K562 (cell line): ENCODE measurements around the gene DTNA. TPM values are rescaled to one million over a fixed set of nuclear protein-coding genes. Genes with fewer than 3 reads are reported as not detected.

Source experiments
- ATAC-seq: fragments of 200-7000 bp; cut with Tn5 transposase; 3 replicates; pipeline ENCODE4 v1.9.1; 2020; ENCODE audit warnings: moderate library complexity
- BruUV-seq: library from RNA; stranded (reverse); fragments of 400-500 nt; replicated peaks from 2 replicates; lab custom pipeline; 2021; lab: Mats Ljungman, UMichigan
- CTCF ChIA-PET: fragments of 300-600 bp; formaldehyde crosslinking; extraction: SDS; loops from one replicate; lab custom pipeline; 2021; ENCODE audit warnings: low intra/inter-chr PET ratio; lab: Yijun Ruan, JAX
- POLR2A ChIA-PET: fragments of 300-600, 350-650 bp; sonication (Branson Sonifier 250); formaldehyde crosslinking; extraction: SDS; loops from one replicate; lab custom pipeline; 2021; ENCODE audit warnings: antibody characterized with exemption, inconsistent platforms; lab: Yijun Ruan, JAX
- DNase-seq, 4 experiments: peaks; one replicate each; pipeline versions ENCODE4 v3.0.0 to v3.0.0-alpha.2; 2011 to 2018; ENCODE audit warnings: low spot score in 3 of 4, mixed read lengths in 3 of 4; ENCODE audit errors: extremely low read depth in 1 of 4
- FAIRE-seq: peaks from 2 replicates; lab custom pipeline; 2011; peaks lifted over from hg19 to GRCh38; lab: Jason Lieb, UNC
- H2AFZ ChIP-seq: 2 replicates; pipeline ENCODE4 v1.6.0; 2011; ENCODE audit warnings: low read depth, low read length, control low read depth, inconsistent platforms
- H3K27ac ChIP-seq: fragments of 200-600 bp; 3 replicates; pipeline ENCODE4 v1.8.0; 2011; ENCODE audit warnings: low read depth, mild to moderate bottlenecking, control low read depth, inconsistent platforms, low read length, moderate library complexity, mixed read lengths; ENCODE audit errors: extremely low read depth
- H3K27me3 ChIP-seq, 2 experiments: fragments of 300-600 bp in 1 of 2; 2 replicates in 1 of 2; 3 replicates in 1 of 2; pipeline versions ENCODE4 v1.6.0 to v1.8.0; 2011; ENCODE audit warnings: inconsistent platforms in 2 of 2, low read length in 2 of 2, mild to moderate bottlenecking in 1 of 2, mixed read lengths in 1 of 2, moderate library complexity in 1 of 2; ENCODE audit not compliant: control insufficient read depth in 2 of 2, insufficient read depth in 2 of 2
- H3K36me3 ChIP-seq: fragments of 300-600 bp; 3 replicates; pipeline ENCODE4 v1.8.0; 2011; ENCODE audit warnings: mild to moderate bottlenecking, low read length, inconsistent platforms; ENCODE audit not compliant: control insufficient read depth, insufficient read depth
- H3K4me1 ChIP-seq, 2 experiments: fragments of 200-600 bp in 1 of 2; replicated peaks in 1 of 2; 2 replicates in 1 of 2; 3 replicates in 1 of 2; pipeline versions ENCODE4 v1.5.1 to v1.8.0; 2011; ENCODE audit warnings: inconsistent platforms in 2 of 2, low read length in 2 of 2, mild to moderate bottlenecking in 1 of 2, mixed read lengths in 1 of 2, moderate library complexity in 1 of 2; ENCODE audit not compliant: control insufficient read depth in 2 of 2, insufficient read depth in 2 of 2
- H3K4me2 ChIP-seq: 2 replicates; pipeline ENCODE4 v1.6.1; 2011; ENCODE audit warnings: low read length, control low read depth, inconsistent platforms, mixed read lengths; ENCODE audit not compliant: insufficient read depth
- H3K4me3 ChIP-seq: fragments of 200-600 bp; sonication (generic), shearing (Covaris generic); 2 replicates; pipeline ENCODE4 v1.5.1; 2016; ENCODE audit warnings: control low read depth, inconsistent platforms
- H3K79me2 ChIP-seq: fragments of 200-600 bp; 3 replicates; pipeline ENCODE4 v1.8.0; 2011; ENCODE audit warnings: low read length, inconsistent platforms; ENCODE audit not compliant: control insufficient read depth, insufficient read depth
- H3K9ac ChIP-seq, 2 experiments: 2 replicates each; pipeline versions ENCODE4 v1.6.0 to v1.6.1; 2011; ENCODE audit warnings: low read depth in 2 of 2, low read length in 2 of 2, control low read depth in 1 of 2, inconsistent platforms in 1 of 2, mild to moderate bottlenecking in 1 of 2, mixed read lengths in 1 of 2; ENCODE audit not compliant: insufficient read depth in 1 of 2
- H3K9me1 ChIP-seq: one replicate; pipeline ENCODE4 v1.6.0; 2011; ENCODE audit warnings: inconsistent platforms, mild to moderate bottlenecking, low read length, moderate library complexity; ENCODE audit not compliant: control insufficient read depth, insufficient read depth
- H3K9me3 ChIP-seq: replicated peaks from 2 replicates; pipeline ENCODE4 v1.5.1; 2011; ENCODE audit warnings: low read depth, low read length, inconsistent platforms; ENCODE audit not compliant: control insufficient read depth, insufficient read depth
- H4K20me1 ChIP-seq: replicated peaks from 2 replicates; pipeline ENCODE4 v1.6.1; 2011; ENCODE audit warnings: low read length, inconsistent platforms, mixed read lengths; ENCODE audit not compliant: control insufficient read depth, insufficient read depth
- EP400 ChIP-seq: fragments of 450-650 bp; IDR thresholded peaks from 2 replicates; pipeline ENCODE4 v1.6.1; 2017; ENCODE audit warnings: antibody characterized with exemption, mild to moderate bottlenecking, moderate library complexity
- FOXA3 ChIP-seq, 2 experiments: fragments of 450-650 bp in 1 of 2; sonication (generic) in 1 of 2; formaldehyde crosslinking; IDR thresholded peaks in 1 of 2; conservative IDR thresholded peaks in 1 of 2; 2 replicates each; pipeline versions ENCODE4 v1.4.0 to v1.8.0; 2020 to 2022; ENCODE audit warnings: mild to moderate bottlenecking in 2 of 2, missing genetic modification reagents in 1 of 2
- MEIS2 ChIP-seq: fragments of 450-650 bp; IDR thresholded peaks from 2 replicates; pipeline ENCODE4 v1.6.1; 2014; ENCODE audit warnings: mild to moderate bottlenecking; ENCODE audit not compliant: partially characterized antibody
- RAD21 ChIP-seq, 2 experiments: fragments of 250-450 bp in 1 of 2; fragments of 450-650 bp in 1 of 2; sonication (Bioruptor Pico) in 1 of 2; formaldehyde crosslinking in 1 of 2; IDR thresholded peaks in 1 of 2; conservative IDR thresholded peaks in 1 of 2; 2 replicates each; pipeline versions ENCODE4 v1.4.0 to v1.8.0; 2020 to 2022; ENCODE audit warnings: mild to moderate bottlenecking in 2 of 2, moderate library complexity in 1 of 2
- ZNF140 ChIP-seq: fragments of 250-450 bp; sonication (Bioruptor Pico); IDR thresholded peaks from 2 replicates; pipeline ENCODE4 v1.8.0; 2021; ENCODE audit warnings: moderate library complexity, mild to moderate bottlenecking, inconsistent platforms
- WGBS: fragments of 100-300 bp; shearing (Covaris generic); methylation state at CpG from one replicate; pipeline ENCODE4 v1.1.6; 2016; ENCODE audit warnings: low coverage, mixed read lengths; ENCODE audit not compliant: insufficient coverage; ENCODE audit errors: missing lambda C conversion rate; 5-methylcytosine and 5-hydroxymethylcytosine counted together
- in situ Hi-C: fragments of 300-500 bp; cut with MboI; formaldehyde crosslinking; loops from 4 replicates; pipeline ENCODE4 v1.15.0; 2018; ENCODE audit warnings: inconsistent platforms, mixed read lengths
- intact Hi-C: fragments of 100-400 bp; cut with micrococcal nuclease; formaldehyde crosslinking; loops from 2 replicates; pipeline ENCODE4 v1.14.2; 2022
- polyA plus RNA-seq, 8 experiments: library from polyadenylated mRNA; depleted of rRNA in 4 of 8; stranded (reverse) in 5 of 8; unstranded in 3 of 8; fragments of >200 nt; fragmentation: Nextera tagmentation in 2 of 8; fragmentation: Illumina TruSeq in 1 of 8; extraction: Ambion mirVana in 2 of 8; extraction: Trizol in 1 of 8; gene quantifications; 2 replicates each; pipeline versions ENCODE4 v1.2.1 to v1.2.3, GENCODE V29; 2011 to 2014; ENCODE audit warnings: inconsistent platforms in 1 of 8, missing spikeins in 1 of 8
- total RNA-seq, 7 experiments: library from RNA; depleted of rRNA in 6 of 7; stranded (reverse); fragments of >200 nt in 6 of 7; fragmentation: Illumina TruSeq in 2 of 7; extraction: Trizol in 2 of 7; gene quantifications; 2 replicates each; pipeline versions ENCODE4 v1.2.1 to v1.2.3, GENCODE V29; 2011 to 2021; ENCODE audit warnings: low replicate concordance in 1 of 7
- TF ChIP-seq, protein P1 (sequence below), 2 experiments: IDR thresholded peaks in 1 of 2; conservative IDR thresholded peaks in 1 of 2; 2 replicates each; pipeline ENCODE4 v1.6.1; 2016; ENCODE audit warnings: low read depth in 2 of 2, mild to moderate bottlenecking in 1 of 2, missing compliant biosample characterization in 1 of 2, missing genetic modification characterization in 1 of 2, moderate library complexity in 1 of 2
- TF ChIP-seq, protein P2 (sequence below): fragments of 450-650 bp; IDR thresholded peaks from 2 replicates; pipeline ENCODE4 v1.6.1; 2016

DTNA gene
- total and polyA plus RNA-seq, 9 of the 15 experiments (the other 6 are each of a cell fraction or from before 2014, with no cell fraction given): 0.07 to 2.4 (median 0.22) TPM; not detected in 2

DNA sequence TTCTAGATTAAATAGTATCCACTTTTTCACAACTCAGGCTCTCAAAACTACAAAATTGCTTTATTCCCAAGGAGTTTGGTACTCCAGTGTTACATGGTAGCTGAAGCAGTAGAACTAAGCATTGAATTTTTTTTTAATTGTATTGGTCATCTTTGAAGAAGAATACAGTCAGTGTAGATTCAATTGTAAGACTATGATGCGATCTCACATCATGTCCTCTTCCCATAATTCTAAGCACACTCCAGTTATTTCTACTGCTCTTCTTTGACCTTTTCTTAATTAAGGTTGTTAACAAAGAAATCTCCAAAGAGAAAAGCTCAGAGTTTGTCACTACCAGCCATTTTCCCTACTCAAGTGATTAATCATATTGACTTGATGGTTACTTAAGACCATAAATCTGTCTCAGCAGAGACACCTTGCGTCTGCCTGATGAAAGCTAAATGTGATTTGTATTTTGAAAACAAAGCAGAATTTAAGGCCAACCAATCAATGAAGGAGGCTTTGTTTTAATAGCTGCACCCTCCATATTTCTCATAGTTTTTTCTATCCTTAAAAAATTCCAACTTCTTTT is 130.2 kb downstream of the DTNA start:
- FAIRE-seq (no peak), ATAC-seq (no peak), DNase-seq (no peak)
- CTCF ChIA-PET: no interaction called here
- H3K79me2 ChIP-seq: no peaks in the 10 kb centered on the region
- H4K20me1 ChIP-seq: no peaks in the 10 kb centered on the region
- H3K4me1 ChIP-seq: no peaks in the 10 kb centered on the region
- H3K27me3 ChIP-seq: no peaks in the 10 kb centered on the region
- H3K9me3 ChIP-seq: no peaks in the 10 kb centered on the region
- no peaks in the 10 kb centered on the region for H3K9me1 ChIP-seq
- in situ Hi-C loops (no loop called here), intact Hi-C loops (no loop called here)
- TF ChIP-seq, protein P1, sequence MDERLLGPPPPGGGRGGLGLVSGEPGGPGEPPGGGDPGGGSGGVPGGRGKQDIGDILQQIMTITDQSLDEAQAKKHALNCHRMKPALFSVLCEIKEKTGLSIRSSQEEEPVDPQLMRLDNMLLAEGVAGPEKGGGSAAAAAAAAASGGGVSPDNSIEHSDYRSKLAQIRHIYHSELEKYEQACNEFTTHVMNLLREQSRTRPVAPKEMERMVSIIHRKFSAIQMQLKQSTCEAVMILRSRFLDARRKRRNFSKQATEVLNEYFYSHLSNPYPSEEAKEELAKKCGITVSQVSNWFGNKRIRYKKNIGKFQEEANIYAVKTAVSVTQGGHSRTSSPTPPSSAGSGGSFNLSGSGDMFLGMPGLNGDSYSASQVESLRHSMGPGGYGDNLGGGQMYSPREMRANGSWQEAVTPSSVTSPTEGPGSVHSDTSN (CRISPR knock-in tag; IDR thresholded peaks at IDR 0.05; ENCODE audit: low read depth): no peak
- TF ChIP-seq, protein P1 (tag; conservative IDR thresholded peaks at IDR 0.05; ENCODE audit: low read depth): peak; percentile 94
- TF ChIP-seq FOXA3 (CRISPR knock-in tag; conservative IDR thresholded peaks at IDR 0.05 in 1 of 2, IDR thresholded peaks at IDR 0.05 in 1 of 2) (no peak), MEIS2 (peak; percentile 88), ZNF140 (CRISPR knock-in tag) (no peak), RAD21 (CRISPR knock-in tag; conservative IDR thresholded peaks at IDR 0.05 in 1 of 2, IDR thresholded peaks at IDR 0.05 in 1 of 2) (peak in 1 of 2 experiments; percentile 22; a peak in 1 of 4 replicates), EP400 (no peak)
- TF ChIP-seq, protein P2, sequence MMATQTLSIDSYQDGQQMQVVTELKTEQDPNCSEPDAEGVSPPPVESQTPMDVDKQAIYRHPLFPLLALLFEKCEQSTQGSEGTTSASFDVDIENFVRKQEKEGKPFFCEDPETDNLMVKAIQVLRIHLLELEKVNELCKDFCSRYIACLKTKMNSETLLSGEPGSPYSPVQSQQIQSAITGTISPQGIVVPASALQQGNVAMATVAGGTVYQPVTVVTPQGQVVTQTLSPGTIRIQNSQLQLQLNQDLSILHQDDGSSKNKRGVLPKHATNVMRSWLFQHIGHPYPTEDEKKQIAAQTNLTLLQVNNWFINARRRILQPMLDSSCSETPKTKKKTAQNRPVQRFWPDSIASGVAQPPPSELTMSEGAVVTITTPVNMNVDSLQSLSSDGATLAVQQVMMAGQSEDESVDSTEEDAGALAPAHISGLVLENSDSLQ: peak; percentile 41
- no peak overlapping the region for H3K4me3 ChIP-seq
- no peak overlapping the region for H3K9ac ChIP-seq
- BruUV-seq: no TSS peak
- H3K27ac ChIP-seq: no peak overlapping the region
- 0% methylated on average over 2 of the region's 2 CpGs for WGBS
- POLR2A ChIA-PET: no interaction called here
- H2AFZ ChIP-seq: no peak overlapping the region
- no peak overlapping the region for H3K4me2 ChIP-seq
- H3K36me3 ChIP-seq: no peaks in the 10 kb centered on the region
